HG03460 (cell line): ENCODE measurements around the gene HS2ST1.

Experiments used
- ATAC-seq: cut with Tn5 transposase; IDR thresholded peaks from one replicate; pipeline ENCODE4 v1.9.1; 2021; ENCODE audit not compliant: unreplicated experiment

The HS2ST1 gene

DNA sequence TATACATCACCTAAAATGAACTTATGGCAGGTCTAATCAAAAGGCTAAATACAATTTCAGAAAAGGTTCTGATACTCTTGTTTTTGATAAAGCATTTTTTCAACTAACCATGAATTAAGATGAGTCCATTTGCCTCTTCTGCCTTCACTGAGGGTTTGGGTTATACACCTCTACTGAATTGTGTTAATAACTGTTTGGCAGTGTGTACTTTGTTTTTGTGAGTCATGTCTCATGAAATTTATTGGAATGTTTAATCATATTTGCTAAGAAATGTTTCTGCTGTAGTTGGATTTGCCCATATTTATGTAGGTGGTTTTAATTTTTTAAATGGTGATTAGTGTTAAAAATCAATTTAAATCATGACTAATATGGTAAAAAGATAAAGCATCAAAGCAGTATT lies 190.5 kb downstream of the HS2ST1 start:
- ATAC-seq = no peak

DNA sequence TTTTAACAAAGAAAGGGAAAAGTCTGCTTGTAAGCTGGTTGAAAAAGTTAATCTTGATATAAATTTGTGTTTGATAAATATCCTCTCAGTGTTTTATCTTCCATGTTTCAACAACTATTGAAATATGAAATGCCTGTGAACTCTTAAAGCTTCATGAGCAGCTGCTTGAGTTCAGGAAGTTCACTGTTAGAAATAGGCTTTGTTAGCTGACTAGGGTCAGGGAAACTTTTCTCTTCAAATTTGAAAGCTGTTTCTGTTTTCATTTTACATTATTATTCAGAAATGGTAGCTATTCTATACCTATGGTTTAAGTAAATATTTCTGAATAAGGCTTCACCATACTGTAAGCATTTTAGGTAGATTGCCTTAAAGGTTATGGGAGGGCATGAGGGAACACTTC lies 191.7 kb downstream of the HS2ST1 start:
- no peak for ATAC-seq

GRCh38 chr1:87106867-87107266 lies 192.4 kb downstream of the HS2ST1 start:
- no peak for ATAC-seq

GRCh38 chr1:87108228-87108627 lies 193.8 kb downstream of the HS2ST1 start:
- no peak for ATAC-seq

GRCh38 chr1:87108814-87109411 lies 194.5 kb downstream of the HS2ST1 start:
- no peak for ATAC-seq

DNA sequence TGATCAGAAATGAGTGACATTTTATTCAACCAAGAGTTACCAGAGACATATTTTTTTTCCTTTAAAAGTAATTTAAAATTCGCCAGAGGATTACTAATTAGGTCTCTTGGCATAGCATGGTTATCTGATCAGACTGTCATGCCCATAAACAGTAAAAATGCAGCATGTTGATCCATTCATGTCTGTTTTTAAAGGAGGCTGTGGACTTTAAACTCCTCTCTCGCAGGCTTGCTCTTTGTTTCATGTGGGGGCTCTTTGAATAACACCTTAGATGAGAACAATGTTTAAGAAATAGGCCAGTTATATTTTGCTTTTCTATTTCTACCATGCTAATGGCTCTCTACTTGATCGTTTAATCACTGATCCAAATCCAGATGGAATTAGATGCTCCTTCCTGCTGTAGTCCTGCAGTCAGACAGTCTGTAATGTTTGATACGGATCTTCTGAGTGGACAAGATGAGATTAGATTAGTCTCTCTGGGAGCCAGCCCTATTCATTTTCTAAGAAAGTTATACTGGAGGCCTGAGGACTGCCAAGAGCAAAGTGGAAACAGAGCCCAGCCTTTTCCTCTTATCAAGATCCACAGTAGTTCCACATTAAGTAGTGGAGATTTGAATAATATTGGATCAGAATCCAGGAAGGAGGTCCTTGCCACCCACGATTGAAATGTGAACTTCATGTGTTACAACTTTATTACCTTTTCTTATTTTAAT lies 197.4 kb downstream of the HS2ST1 start:
- ATAC-seq = no peak

DNA sequence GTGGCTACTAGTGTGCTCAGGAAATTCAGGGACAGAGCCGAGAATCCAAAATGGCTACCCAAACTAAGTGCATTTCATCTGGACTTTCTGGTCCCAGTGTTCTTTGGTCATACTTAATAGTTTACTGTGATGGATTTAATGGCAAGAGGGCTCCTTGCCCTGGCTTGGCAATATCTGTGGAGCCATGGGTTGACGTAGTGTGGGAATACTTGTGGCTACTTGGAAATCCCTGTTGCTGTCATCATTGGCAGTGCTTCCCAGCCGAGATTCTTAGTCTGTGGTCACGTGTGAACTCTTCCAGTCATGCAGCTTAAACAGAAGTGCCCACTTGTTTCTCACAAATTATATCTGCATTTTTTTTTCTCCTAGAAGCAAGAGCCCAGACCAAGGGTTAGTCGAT lies 198.9 kb downstream of the HS2ST1 start:
- ATAC-seq = no peak

- ATAC-seq = no peak
These were observed 201.0 kb downstream of the HS2ST1 start for GRCh38 chr1:87115317-87115890.

GRCh38 chr1:87115891-87116290 lies 201.5 kb downstream of the HS2ST1 start:
- ATAC-seq = no peak

- no peak for ATAC-seq
These were observed 203.4 kb downstream of the HS2ST1 start for GRCh38 chr1:87117761-87118368.

DNA sequence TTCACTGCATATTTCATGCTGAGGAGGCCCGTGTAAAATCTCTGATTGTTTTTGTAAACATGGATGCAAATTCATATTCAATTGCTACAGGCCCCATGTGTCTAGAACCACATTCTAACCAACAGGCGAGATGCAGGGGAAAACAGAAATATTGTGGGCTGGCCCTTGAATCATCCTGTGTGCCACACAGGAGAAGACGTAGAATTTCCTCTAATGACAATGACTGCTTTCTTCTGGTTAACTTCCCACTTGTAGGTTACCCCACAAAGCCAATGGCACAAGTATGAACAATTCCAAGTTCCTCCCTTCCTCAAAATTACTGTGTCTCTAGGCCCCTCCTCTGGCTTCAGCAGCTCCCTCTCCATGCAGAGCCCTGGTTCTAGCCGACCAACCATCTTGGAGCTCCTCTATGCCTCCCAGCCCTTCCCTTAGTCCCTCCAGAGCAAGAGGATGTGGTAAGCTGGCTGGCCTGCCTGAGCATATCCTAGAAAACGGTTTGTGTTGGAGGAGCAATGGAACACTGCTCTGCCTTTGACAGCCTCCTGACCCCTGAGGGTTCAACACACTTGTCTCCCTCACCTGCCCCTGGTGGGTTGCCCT lies 205.2 kb downstream of the HS2ST1 start:
- no peak for ATAC-seq

GRCh38 chr1:87120779-87121178 lies 206.3 kb downstream of the HS2ST1 start:
- no peak for ATAC-seq

DNA sequence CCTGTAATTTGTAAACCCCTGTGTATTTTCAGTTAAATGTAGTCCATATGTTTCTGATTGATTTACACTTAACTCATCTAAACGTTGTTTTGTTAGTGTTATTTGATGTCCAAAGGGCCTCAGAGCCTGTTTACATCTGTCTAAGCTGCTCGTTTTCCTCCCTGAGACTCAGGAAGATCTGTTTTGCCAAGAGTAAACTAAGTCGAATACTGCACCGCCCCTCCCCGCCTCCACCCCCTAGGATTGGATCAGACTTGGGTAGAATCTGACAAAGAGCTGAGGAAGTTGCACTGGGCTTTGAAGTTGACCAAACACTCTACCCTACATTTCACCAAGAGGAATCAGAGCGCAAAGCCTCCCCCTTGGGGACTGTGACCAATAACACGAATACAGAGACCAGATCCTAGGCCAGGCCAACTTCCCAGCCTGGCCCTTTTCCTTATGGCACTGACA lies 207.3 kb downstream of the HS2ST1 start:
- ATAC-seq = no peak

DNA sequence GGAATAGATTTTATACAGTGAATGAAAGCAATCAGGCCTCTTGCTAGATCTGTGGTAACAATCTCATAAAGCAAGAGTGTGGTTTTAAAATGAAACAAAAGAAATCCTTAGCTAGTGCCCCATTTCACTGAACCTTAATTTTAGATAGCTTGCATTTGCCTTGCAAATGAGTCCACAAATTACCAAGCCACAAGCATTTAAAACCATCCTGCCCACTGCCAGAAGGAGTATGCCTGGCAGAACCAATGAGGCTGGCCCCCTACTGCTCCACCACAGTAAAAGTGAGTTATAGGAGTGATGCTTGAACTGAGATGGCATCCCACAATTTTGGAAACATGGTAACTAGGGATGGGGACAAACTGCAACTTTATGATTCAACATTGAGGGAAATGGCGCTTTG lies 207.8 kb downstream of the HS2ST1 start:
- no peak for ATAC-seq

- ATAC-seq = no peak
These were observed 209.2 kb downstream of the HS2ST1 start for GRCh38 chr1:87123610-87124009.

- no peak for ATAC-seq
These were observed 212.6 kb downstream of the HS2ST1 start for GRCh38 chr1:87126886-87127505.

DNA sequence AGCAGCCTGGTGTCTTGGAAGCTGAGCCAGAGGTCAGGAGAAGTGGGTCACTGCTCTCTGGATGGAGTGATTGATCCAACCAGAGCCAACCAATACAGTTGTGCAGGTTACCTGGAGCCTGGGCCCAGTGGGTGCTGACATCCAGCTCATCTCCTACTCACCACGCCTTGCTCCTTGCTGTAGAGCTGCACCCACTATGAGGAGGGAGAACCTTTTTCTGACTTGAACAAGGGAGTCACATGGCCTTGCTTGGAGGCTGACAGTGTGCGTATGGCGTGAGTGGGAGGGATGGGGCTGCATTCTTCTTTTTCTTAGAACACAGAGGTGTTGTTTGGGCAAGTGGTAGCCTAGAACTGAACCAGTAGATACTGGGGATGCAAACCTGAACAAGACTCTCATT lies 213.1 kb downstream of the HS2ST1 start:
- ATAC-seq = no peak

DNA sequence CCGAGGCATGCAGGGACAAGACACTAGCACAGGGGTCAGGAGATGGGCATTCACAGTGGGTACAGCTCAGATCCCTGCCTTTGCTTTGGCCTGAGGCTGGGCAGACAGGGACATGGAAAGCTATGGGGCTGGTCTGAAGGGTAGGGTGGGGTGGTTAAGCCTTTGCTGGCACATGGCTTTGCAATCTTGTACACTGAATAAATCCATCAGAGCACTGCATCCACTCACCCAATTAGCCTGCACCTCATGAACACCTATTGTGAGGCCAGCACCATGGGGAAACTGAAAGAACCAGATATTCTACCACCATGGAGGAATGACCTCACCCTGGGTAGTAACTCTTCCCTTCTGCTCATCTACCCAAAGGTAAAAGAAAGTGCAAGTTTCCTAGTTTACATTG lies 214.6 kb downstream of the HS2ST1 start:
- ATAC-seq = no peak

DNA sequence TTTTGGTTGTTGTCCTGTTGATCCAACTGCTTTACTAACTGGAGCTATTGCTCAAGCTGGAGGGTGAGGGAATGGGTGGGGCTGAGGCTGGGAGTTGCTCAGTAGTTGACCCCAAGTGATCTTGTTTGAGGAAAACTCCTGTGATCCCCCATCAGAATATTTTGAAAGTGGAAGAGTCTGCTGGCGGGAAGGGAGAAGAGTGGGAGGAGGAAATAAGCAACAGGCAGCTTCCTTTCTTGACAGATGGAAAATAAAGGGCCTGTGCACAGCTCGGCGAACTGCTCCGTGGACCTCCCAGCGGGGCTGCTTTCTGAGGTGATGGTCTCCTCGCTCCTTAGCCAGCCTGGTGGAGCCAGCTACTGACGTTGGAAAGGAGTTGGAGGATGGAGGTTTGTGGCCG lies 215.2 kb downstream of the HS2ST1 start:
- no peak for ATAC-seq

GRCh38 chr1:87130438-87130837 lies 216.0 kb downstream of the HS2ST1 start:
- no peak for ATAC-seq

DNA sequence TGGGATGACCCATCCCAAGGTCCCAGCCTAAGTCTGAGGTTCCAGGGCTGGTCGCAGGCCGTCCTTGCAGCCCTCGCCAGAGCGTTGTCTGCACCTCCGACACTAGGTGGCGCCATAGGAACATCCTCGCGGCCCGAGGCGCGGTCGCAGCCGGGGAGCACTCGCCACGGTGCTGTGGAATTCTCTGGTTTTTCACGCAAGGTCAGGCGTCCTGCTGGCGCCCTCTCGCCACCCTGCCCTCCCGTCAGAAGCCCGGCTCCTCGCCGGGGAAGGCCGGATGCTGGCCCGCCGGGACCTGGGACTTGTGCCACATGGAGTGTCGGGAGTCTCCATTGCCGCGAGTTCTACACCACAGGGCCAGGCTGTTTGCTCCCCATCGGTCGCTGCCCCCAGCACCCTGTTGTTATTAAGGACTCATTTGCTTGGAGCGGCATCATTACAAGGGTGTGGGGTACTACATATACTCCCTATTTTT lies 217.4 kb downstream of the HS2ST1 start:
- peak; percentile 98 for ATAC-seq
